Hippocampal formation (tissue), 2 donors: Measurements from ENCODE around the gene DDIT4.
"Not testable (repeated sequence)": the region's sequence is repeated elsewhere in the genome, so short reads cannot be mapped to it uniquely, and the experiment has no call there.

ENCODE experiments used
- DNase-seq, 2 donors: peaks; one replicate each; lab custom pipeline; 2025; lab: John Stamatoyannopoulos, UW

DDIT4 gene

DNA sequence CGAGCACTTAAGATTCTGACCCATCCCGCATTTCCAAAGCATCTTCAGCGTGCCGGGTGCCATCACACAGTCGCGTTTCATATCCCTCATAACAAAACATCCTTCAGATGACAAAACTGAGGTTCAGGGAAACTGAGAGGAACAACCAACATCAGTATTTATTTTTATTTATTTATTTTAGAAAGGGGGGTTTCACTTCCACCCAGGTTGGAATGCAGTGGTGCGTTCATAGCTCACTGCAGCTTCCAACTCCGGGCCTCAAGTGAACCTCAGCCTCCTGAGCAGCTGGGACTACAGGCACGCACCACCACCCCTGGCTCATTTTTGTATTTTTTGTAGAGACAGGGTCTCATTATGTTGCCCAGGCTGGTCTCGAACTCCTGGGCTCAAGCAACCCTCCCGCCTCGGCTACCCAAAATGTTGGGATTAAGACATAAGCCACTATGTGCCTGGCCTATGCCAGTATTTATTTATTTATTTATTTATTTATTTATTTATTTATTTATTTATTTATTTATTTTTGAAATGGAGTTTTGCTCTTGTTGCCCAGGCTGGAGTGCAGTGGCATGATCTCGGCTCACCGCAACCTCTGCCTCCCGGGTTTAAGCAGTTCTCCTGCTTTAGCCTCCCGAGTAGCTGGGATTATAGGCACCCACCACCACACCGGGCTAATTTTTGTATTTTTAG lies 24.4 kb upstream of the DDIT4 start:
- not testable (repeated sequence) for DNase-seq

DNA sequence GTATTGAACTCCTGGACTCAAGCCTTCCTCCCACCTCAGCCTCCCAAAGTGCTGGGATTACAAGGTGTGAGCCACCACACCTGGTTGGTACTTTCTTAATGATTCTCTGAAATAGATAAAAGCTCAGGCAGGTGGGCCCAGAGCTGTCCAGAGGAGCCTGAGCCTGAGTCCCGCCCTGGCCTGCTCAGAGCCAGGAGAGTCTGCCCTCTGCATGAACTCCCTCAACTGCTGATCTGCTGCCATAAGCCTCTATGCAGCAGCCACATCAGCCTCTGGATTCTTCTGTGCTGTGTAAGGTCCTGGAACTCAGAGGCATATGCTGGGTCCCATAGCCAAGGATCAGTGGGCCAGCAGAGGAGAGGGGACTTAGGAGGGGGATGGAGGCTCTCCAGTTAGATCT lies 23.1 kb upstream of the DDIT4 start:
- DNase-seq: no peak

- no peak for DNase-seq
Observed at GRCh38 chr10:72251635-72252034, 22.1 kb upstream of the DDIT4 start.

GRCh38 chr10:72252972-72253371 lies 20.8 kb upstream of the DDIT4 start:
- DNase-seq: no peak

DNA sequence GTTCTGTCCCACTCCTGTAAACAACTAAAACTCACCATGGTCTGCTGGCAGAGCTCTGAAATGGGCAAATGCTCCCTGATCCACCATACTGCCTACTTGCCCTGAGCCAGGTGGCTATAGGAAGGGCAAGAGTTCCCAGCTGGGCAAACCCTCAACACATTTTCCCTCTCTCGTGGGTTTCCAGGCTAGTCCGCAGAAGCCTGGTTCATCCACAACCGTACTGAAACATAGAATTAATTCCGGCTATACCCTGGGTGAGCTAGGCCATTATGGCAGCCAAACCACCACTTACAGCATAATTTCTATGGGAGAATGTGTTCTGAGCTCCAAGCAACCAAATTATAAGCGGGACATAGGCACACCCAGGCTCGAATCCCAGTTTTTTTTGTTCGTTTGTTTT lies 20.1 kb upstream of the DDIT4 start:
- no peak for DNase-seq

GRCh38 chr10:72254813-72255568 lies 18.7 kb upstream of the DDIT4 start:
- DNase-seq: peak; percentile 95 to 98

DNA sequence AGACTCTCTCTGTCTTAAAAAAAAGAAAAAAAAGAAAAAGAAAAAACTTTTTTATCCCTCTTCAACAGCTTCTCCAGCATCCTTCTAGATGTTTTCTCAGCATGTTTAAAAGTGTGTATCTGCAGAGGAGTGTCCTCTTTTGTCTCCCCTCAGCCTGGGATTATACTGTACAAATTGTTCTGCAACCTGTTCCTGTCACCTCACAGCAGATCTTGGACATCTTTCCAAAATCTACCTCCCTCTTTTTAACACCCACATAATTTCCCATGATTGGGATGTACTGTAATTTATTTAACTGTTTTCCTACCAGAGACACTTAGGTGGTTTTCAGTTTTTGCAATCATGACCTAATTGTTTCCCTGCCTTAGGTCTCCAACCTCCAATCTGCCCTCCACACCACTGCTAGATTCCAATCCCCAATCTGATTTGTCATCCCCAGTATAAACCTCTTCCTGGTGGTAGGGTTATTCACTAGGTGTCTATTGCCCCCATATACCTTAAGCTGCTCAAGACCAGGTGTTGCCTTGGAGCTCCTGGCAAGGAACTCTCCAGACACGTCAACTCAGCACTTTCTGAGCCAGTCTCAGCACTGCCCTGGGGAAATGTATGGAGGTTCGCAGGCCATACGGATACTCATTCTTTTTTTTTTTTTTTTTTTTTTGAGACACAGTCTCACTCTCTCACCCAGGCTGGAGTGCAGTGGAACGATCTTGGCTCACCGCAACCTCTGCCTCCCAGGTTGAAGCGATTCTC lies 17.6 kb upstream of the DDIT4 start:
- DNase-seq: peak in 1 of 2 donors; percentile 39

GRCh38 chr10:72257051-72257892 lies 16.5 kb upstream of the DDIT4 start:
- DNase-seq: no peak

DNA sequence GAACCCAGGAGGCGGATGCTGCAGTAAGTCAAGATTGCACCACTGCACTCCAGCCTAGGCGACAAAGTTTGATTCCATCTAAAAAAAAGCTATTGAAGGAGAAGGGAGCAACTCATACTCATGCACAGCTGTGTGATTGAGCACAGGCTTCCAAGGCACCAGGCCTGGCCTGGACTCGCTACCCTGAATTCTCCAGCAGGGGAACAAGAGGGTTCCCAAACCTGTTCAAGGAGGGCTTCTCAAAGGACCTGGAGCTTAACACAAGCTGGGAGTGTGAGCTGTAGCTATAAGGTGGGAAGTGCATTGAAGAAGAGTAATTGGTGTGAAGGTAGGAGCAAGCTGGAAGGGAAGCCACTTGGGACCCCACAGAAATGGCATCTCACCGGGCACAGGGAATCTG lies 15.1 kb upstream of the DDIT4 start:
- DNase-seq: no peak

DNA sequence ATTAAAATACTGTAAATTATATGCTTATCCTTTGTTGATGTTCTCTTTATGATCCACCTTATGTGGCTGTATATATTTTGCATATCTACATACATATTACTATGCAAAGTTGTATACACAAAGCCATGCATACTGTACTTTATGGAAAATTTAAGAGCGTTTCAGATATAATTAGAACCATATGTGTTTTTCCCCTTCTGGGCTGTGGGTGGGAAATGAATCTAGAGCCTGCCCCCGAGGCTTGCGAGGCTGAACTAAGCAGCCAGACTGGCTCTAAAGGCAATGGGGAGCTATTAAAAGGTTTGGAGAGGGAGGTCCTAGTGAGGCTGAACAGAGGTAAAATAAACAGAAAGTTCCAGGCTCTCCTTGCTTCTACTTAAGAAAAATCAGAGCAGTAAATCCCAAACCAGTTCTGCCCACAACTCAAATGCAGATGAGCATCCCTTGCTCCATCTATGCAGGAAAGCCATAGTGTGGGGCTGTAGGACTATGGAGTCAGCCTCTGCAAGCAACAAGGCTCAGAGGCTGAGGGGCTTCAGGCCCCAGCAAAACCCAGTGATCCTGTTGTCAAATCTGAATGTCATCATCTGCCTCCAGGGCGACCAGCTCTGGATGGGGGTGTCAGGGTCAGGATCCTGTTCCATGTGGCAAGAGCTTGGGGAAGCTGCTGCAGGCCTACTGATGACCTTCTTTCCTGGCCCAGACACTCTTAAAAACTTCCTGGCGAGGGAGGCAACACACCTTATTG lies 14.1 kb upstream of the DDIT4 start:
- DNase-seq: peak in 1 of 2 donors; percentile 34

- DNase-seq: peak; percentile 81 to 87
Observed at GRCh38 chr10:72260239-72260975, 13.3 kb upstream of the DDIT4 start.

DNA sequence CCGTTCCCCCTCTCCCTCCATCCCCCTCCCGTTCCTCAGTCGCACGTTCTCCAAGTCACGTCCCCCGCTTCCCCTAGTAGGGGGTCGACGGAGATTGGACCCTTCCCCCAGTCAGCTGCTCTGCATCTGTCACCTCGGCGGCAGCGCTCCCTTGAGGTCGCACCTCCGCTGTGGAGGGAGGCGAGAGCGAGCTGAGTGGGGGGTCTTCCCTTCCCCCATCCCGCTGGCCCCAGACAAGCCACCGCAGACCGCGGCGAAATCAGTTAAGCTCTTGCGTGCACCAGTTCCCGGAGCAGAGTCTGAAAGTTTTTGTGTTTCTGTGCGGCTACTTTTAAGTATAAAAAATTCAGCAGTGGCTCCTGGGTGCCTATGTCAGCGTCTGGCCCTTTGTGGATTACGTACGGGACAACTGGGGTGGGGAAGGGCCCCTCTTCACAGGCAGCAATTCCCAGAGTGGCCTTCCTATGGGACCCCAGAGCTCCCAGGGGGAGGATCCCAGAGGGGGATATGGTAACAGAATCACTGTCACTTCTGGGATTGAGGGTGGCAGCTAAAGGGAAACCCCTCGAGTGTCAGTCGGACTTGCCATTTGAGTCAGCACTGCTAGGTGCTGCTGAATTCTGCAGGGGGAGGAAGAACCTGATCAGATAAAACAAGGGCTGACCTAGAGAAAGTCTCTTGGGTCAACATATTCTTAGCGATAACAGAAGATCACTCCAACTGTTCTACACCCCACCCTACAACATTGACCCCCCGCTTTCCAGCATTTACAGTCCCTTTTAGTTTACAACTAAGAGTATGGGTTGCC lies 12.5 kb upstream of the DDIT4 start:
- DNase-seq: no peak

- no peak for DNase-seq
Observed at GRCh38 chr10:72261784-72262404, 11.8 kb upstream of the DDIT4 start.

- DNase-seq: no peak
Observed at GRCh38 chr10:72263613-72264241, 10.0 kb upstream of the DDIT4 start.

DNA sequence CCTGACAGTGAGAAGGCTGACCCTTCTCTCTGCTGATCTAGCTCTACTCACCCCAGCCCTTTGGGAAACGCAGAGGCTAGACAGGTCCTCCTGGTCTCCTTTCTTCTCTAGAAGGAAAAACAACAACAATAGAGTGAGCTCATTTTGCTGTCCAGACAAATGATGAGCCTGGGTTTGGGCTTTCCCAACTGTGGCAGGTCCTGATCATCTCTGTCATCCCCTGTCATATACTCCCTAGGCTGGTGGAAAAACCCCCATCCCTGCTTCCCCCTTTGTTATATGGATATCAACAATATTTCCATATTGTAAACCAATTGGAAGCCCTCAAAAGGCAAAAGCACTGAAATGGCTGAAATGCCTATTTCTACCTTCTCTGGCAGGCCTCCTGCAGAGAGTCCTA lies 9.2 kb upstream of the DDIT4 start:
- no peak for DNase-seq

DNA sequence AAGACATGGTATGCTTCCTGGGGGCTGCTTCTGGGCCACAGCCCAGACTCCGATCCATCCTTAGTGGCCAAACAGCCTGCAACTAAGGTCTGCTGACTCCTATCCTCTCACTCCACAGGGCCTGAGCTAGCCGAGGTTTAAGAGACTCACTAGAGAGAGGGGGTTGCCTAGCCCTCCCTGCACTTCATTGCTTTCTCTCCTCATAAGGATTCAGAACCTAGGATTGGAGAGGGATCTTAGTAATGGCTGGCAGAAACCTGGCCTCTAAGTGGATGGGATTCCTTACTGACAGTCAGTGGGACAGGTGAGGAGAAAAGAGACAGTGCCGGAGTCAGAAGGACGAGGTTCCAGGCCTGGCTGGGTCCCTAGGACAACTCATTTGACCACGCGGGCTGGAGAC lies 8.2 kb upstream of the DDIT4 start:
- no peak for DNase-seq

GRCh38 chr10:72265990-72266865 lies 7.5 kb upstream of the DDIT4 start:
- DNase-seq: no peak

GRCh38 chr10:72267381-72267780 lies 6.3 kb upstream of the DDIT4 start:
- no peak for DNase-seq
